Measurements from ENCODE around the gene PDXK.

PDXK gene

DNA sequence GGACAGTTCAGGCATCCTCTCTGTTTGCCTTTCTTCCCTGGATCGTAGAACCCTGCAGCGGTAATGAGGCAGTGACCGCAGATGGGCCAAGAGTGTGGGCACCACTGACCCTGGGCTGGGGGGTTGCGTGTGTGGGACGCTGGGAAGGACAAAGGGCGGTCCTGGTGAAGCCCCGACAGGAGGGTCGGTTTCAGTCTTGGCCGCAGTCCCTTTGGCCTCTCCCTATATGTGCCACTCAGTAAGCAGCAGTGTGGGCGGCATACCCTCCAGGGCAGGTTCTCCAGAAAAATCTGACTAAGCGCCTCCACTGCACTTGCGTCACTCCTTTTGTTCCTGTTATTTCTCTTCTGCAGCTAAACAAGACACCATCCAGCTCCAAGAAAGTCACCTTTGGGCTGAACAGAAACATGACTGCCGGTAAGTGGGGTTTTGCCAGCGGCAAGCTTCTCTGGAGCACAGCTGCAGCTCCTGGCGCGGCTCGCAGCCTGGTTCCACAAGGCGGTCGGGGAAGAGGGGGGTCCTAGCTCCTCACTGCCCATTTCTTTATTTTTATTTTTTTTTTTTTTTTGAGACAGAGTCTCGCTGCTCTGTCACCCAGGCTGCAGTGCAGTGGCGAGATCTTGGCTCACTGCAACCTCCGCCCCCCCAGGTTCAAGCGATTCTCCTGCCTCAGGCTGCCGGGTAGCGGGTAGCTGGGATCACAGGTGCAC lies 27.7 kb upstream of the PDXK start:
- FAIRE-seq, result no peak
- DNase-seq (ENCODE audit: insufficient read length, low spot score), result no peak
- TF ChIP-seq, protein P1, sequence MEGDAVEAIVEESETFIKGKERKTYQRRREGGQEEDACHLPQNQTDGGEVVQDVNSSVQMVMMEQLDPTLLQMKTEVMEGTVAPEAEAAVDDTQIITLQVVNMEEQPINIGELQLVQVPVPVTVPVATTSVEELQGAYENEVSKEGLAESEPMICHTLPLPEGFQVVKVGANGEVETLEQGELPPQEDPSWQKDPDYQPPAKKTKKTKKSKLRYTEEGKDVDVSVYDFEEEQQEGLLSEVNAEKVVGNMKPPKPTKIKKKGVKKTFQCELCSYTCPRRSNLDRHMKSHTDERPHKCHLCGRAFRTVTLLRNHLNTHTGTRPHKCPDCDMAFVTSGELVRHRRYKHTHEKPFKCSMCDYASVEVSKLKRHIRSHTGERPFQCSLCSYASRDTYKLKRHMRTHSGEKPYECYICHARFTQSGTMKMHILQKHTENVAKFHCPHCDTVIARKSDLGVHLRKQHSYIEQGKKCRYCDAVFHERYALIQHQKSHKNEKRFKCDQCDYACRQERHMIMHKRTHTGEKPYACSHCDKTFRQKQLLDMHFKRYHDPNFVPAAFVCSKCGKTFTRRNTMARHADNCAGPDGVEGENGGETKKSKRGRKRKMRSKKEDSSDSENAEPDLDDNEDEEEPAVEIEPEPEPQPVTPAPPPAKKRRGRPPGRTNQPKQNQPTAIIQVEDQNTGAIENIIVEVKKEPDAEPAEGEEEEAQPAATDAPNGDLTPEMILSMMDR (IDR thresholded peaks at IDR 0.05; ENCODE audit: insufficient read depth, missing control alignments), result no peak

- DNase-seq (ENCODE audit: insufficient read length, low spot score) (no peak), FAIRE-seq (no peak)
- TF ChIP-seq, protein P1 (IDR thresholded peaks at IDR 0.05; ENCODE audit: insufficient read depth, missing control alignments), result no peak
These were observed 27.1 kb upstream of the PDXK start for GRCh38 chr21:43691801-43692200.

DNA sequence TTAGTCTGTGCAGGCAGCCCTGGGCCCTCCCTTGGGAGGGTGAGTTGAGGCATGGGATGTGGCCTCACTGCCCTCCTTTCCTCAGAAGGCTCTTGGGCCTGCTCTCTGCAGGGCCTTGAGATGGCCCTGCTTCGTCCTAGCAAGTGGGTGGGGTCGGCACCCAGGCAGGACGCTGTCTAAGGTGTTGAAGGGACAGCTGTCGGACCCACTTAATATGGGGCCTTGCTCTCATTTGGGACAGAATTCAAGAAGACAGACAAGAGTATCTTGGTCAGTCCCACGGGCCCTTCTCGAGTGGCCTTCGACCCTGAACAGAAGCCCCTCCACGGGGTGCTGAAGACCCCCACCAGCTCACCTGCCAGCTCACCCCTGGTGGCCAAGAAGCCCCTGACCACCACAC lies 26.0 kb upstream of the PDXK start:
- no peak for DNase-seq (ENCODE audit: insufficient read length, low spot score)
- FAIRE-seq, result no peak
- TF ChIP-seq, protein P1 (IDR thresholded peaks at IDR 0.05; ENCODE audit: insufficient read depth, missing control alignments), result no peak

DNA sequence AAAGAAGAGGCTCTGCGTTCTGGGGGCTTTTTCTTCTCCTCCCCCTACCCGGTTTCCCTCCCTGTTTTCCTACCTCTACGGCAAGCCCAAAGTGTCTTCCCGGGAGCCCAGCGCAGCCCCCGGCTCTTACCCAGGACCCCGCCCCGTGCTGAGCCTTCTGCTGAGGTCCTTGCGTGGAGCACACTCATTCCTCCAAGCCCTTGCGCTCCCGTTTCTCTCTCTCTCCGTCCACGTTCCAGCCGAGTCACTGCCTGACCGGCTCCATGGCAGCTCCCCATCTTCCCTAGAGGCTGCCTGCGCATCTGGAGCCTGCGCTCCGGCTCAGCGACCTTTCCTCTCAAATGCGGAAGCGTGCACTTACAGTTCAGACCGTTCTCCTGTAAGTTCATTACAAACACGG lies 24.9 kb upstream of the PDXK start:
- FAIRE-seq, result no peak
- TF ChIP-seq, protein P1 (IDR thresholded peaks at IDR 0.05; ENCODE audit: insufficient read depth, missing control alignments), result no peak
- DNase-seq (ENCODE audit: insufficient read length, low spot score), result no peak

GRCh38 chr21:43694437-43695079 lies 24.4 kb upstream of the PDXK start:
- TF ChIP-seq, protein P1 (IDR thresholded peaks at IDR 0.05; ENCODE audit: insufficient read depth, missing control alignments), result no peak
- DNase-seq (ENCODE audit: insufficient read length, low spot score) (no peak), FAIRE-seq (no peak)

- TF ChIP-seq, protein P1 (IDR thresholded peaks at IDR 0.05; ENCODE audit: insufficient read depth, missing control alignments), result no peak
- no peak for DNase-seq (ENCODE audit: insufficient read length, low spot score)
- no peak for FAIRE-seq
These were observed 22.7 kb upstream of the PDXK start for GRCh38 chr21:43696214-43696613.
